ENCODE data around the gene CHRNB2.

The CHRNB2 gene

DNA sequence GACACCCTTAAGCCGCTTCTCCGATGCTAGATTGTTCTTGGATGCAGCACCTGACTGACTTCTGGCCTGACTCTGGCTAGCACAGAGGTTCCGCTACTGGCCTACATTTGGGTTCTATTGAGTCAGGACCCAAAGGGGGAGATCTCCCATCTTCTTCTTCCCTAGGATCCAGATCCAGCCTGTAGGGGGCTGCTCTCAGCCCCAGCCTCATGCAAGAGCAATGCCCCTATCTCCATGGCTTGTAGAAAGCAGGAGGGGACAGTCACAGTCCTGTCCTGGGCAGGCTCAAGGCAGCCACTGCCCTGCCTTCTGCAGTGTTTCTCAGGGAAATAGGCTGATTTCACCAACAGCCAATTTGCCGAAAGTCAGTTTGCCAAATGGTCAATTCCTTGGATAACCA lies 46.7 kb downstream of the CHRNB2 start:
- ATAC-seq = no peak

DNA sequence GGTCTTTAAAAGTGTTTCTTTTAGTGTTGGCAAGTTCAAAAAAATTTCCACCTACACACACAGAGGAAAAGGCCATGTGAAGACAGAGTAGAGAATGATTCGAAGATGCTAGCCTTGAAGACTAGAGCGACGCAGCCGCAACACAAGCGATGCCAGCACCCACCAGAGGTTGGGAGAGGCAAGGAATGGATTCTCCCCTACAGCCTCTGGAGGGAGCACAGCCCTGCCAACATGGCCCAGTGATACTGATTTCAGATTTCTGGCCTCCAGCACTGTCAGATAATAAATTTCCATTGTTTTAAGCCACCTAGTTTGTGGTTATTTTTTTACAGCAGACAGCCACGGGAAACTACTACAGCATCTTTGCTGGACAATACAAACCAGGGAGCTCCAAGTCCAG lies 47.3 kb downstream of the CHRNB2 start:
- peak in 1 of 2 donors; percentile 42 for ATAC-seq

DNA sequence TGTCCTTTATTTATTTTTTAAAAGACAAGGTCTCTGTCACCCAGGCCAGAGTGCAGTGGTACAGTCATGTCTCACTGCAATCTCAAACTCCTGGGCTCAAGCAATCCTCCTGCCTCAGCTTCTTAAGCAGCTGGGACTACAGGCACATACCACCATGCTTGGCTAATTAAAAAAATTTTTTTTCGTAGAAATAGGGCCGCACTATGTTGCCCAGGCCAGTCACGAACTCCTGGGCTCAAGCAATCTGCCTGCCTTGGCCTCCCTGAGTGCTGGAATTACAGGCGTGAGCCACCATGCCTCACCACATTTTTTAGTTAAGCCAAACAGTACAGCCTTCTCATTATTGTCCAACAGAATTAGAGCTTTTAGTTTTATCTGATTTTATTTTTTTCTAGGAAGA lies 47.8 kb downstream of the CHRNB2 start:
- no peak for ATAC-seq

DNA sequence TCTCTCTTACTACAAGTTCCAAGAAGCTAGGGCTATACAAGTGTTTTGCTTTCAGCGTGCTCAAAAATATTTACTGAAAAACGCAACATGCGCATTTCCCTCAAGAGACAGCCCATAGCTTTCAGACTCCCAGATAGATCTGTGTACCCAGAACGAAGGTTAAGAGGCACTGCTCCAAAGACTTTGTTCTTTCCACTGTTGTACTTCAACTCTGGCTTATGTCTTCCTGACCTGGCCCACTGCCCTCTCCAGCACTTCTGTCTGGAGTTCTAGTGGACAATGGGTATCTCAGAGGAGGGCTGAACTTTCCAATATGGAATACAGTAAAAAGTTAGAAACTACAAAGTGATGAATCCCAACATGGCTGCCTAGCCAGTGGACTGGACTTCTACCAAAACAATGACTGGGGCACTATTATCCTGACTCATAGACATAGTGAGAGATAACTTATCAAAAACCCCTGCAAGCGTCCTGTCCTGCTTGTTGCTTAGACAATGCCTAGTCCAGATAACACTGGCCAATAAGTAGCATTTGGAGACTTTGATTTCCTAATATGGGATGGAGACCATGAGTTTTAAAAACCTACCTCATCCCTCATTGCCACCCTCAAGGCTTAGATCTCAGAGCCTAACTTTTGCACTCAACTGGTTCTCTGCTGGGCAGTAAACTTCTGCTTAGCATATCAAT lies 49.2 kb downstream of the CHRNB2 start:
- no peak for ATAC-seq

DNA sequence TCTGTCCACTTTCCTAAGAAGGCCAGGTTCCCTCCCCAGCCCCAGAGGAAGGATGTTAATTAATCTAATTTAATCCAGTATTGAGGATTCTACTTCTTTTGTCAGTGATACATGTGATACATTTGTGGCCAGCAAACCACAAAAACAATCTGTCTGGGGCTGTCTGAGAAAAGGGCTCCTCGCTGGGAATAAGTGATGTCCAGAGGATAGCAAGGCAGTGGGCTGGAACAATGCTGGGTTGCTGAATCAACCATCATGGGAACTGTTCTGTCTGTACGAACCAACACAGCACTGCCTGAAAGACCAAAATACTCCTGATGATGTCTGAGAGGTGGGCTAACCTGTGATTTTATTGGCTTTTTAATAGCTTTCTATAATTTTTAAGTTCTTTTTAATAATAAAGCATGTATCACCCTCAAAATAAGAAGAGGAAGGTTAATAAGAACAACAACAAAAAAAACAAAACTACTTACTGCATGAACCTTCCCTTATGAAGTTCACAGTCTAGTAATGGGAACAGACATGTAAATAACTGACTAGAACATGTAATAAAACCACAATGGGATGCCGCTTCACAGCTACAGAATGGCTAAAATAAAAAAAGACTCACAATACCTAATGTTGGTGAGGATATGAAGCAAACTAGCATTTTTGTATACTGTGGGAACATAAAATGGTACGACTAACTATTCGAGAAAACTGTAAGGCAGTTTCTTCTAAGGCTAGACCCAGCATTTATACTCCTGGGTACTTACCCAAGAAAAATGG lies 51.8 kb downstream of the CHRNB2 start:
- no peak for ATAC-seq

DNA sequence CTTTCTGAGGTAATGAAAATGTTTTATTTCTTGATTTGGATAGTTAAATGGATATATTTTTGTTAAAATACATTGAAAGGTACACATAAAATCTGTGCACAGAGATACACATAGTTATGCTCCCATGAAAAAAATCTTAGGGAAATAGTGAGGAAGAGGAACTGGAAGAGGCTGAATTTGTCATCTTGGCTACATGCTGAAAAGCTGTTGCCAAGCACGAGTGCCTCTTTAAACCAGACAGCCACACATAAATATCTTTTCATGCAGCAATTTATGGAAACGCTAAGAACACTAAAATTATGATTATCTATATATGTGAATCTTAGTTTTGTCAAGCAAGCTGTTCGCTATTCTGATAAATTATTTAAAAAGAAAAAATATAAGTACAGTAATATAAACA lies 53.2 kb downstream of the CHRNB2 start:
- ATAC-seq = no peak

DNA sequence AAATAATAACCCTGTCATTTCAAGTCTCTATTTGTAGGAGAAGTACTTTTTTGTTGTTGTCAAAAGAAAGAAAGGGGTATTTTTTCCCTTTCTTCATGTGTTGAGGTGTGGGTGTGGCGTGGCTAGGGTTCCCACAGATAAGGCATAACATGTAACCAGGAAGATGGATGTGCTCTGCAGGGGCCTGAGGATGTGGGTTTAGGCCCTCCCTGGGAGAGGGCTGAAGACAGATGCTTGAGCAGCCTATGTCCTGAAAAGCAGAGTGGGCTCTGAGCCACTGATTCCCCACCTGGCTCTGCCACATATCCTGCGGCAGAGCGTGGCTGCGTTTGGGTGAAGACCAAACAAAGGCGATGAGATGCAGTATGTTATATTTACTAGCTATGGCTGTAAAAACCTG lies 54.3 kb downstream of the CHRNB2 start:
- ATAC-seq = no peak

DNA sequence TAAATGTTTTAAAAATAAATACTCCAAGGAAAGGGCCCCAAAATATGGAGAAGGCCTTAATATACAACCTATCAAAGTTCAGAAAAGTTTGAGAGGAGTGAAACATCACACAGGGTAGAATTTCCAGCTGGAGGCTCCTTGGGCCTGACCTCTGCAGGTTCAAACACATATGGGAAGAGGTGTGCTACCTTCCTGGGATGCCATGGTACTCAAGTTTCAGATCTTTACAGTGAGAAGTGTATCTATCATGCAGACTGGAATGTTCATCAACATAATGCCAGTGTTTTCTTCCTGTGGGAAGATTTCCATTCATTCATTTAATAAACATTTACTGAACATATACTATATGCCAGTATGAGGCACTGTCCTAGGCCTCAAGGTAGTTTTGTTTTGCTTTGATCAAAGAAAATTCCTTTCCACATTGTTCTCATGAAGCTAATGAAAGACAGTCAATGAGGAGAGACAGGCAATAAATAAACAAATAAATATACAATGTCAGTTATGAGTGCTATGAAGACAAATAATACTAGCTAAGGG lies 55.0 kb downstream of the CHRNB2 start:
- ATAC-seq = no peak

DNA sequence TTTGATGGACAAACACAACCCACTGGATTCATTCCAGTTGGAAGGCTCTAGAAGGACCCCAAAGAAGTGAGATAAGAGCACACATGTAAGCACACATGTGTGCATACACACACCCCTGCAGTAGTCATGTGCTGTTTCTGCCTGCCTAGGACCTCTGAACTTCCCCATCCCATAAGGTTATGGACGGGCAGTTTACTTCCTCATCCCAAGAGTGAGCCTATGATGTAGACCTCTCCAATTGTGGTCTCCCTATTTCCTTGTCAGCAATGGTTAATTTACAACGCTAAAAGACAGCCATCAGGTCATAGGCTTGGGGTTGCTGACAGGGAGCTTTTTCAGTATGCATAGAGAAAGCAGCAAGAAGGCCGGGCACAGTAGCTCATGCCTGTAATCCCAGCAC lies 55.8 kb downstream of the CHRNB2 start:
- no peak for ATAC-seq

DNA sequence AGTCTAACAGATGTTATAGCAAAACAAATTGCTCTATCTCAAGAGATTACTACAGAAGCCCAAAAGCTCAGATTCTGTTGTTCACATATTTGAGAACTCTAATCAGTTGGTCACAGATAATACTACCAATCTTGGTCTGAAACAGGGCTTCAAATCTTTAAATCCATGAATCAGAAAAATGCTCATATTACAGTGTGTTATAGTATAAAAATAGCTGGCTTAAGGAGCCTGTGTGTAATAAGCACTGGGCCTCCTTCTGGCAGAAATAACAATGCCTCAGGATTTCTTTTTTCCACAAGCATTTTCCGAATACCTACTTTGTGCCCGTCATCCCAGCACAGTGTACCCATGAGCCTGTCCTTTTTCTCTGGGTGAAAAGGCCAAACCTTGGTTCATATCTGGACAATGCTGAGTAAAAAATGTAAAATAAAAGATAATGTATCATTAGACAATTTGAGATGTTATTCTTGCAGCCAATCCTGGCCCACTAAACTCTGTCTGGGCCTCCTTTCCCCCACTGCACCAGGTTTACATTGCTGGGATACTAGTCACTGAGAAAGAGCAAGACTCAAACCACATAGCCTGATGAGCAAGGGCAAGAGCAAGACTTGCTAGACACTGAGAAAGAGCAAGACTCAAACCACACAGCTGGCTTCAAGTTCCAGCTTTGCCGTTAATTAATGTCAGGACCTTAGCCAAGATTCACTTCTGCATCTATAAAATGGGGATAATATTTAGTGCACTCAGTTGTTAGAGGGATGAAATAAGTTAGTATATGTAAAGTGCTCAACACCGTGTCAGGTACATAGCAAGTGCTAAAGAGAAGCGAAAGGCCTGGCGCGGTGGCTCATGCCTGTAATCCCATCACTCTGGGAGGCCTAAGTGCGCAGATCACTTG lies 57.4 kb downstream of the CHRNB2 start:
- ATAC-seq = no peak

DNA sequence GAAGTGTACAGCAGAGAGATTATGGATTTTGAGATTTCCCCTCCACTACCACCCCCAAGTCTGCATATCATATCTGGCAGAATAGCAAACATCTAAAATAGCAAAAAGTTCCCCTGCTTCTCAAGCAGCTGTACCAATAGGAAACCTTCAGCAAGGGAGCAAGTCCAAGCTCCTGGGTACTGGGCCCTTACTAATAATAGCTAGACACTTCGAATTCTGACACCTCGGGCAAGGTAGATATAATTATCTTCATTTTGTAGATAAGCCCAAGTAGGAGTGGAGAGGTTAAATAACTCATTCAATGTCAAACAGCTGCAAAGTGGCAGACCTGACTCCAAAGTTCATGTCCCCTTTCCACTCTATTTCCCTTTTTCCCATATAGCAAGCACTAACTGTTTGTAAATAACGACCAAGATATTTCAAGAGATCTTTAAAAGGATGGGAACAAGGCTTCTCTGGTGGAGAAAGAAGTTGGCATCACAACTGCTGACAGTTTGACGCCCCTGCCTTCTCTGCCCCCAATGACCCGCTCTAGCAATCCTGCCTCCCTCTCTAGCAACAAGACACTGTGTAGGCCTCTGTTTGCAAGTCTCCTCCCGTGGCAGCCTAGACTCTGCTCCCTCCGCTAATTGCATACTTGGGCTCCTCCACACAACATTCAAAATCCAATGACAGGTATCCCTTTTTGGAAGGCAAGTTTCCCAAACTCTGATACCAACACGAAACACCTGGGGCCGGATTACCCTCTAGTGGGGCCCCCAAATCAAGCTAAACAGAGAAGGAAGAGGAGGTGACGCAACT lies 59.1 kb downstream of the CHRNB2 start:
- peak; percentile 9 to 15 for ATAC-seq

DNA sequence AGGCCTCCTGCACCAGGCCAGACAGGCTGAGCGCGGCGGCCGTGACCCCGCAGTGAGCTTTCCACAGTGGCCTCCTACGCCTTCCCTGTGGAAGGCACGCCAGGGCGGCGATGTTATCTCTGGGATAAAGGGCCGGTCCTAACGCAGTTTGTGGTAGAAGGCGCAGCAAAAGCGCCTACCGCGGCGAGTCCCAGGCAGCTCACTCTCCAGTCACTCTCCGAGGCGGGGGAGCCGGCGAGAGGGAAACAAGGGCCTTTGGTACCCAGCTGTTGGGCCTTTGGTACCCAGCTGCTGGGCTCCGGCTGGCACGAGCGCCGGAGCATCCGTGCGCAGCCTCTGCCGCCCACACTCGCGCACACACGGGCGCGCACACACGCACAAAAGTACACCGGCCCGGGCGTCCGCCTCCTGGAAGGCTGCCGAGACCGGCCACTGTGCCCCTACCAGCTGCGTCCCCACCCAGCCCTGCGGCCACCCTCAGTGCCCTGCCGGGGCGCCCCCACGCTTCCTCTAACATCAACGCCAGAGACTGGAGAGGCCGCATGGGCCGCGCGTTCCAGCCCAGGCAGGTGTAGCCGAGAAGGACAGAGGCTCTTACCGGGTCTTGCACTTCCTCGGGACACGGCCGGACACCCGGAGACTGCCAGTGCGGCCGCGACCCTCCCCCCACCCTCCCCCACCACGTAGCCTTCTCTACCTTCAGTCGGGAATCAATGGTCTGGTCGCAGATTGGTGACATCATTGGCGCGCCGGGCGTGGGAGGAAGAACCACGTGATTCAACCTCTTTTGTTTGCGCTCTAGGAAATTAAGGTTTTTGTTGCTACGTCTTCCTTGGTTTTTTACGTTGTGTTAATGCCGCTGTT lies 59.9 kb downstream of the CHRNB2 start:
- ATAC-seq = peak; percentile 70 to 75

DNA sequence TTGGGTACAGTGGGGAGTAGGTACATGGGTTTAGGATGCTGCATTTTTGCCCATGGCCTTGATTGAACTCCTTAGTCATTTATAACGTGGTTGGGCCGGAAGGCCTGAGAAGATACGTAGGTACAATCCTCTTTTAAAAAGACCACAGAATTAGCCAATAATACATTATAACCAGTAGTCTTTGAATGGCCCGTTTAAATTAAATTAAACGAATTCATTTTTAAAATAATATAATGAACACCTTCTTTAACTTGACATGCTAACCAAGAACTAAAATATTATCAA lies 60.5 kb downstream of the CHRNB2 start:
- peak; percentile 18 to 19 for ATAC-seq

DNA sequence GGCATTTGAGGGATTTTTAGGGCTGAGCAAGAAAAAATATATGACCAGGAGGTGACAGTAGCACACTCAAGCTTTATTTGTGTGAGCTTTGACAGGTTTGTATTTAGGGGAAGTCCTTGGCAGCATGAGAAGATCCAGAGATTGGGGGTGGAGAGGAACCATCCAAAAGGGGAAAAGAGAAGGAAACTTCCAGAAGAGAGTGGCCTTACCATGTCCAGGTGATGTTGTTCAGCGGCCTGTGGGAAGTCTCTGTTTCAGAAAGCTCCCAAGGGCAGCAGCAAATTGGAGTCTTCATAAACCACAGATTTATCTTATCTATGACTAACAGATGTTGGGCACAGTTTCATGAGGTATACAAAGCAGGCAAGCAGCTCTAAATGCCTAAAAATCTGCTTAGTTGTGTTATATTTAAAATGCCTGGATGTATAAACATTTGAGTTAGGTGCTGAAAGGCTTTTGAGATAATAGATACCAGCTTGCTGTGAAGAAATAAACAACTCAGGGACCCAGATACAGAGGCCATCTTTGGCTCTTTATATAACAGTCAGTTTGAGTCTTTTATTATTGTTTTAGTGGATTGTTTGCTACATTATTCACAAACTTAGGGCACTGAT lies 61.6 kb downstream of the CHRNB2 start:
- no peak for ATAC-seq
